NCI-H2081 treated with DMSO at 0.1 percent for 48 hours (cell line): ENCODE results near the gene ALOX5.

ENCODE experiments used
- DNase-seq: peaks from one replicate; lab custom pipeline; 2025; lab: John Stamatoyannopoulos, UW

The ALOX5 gene

DNA sequence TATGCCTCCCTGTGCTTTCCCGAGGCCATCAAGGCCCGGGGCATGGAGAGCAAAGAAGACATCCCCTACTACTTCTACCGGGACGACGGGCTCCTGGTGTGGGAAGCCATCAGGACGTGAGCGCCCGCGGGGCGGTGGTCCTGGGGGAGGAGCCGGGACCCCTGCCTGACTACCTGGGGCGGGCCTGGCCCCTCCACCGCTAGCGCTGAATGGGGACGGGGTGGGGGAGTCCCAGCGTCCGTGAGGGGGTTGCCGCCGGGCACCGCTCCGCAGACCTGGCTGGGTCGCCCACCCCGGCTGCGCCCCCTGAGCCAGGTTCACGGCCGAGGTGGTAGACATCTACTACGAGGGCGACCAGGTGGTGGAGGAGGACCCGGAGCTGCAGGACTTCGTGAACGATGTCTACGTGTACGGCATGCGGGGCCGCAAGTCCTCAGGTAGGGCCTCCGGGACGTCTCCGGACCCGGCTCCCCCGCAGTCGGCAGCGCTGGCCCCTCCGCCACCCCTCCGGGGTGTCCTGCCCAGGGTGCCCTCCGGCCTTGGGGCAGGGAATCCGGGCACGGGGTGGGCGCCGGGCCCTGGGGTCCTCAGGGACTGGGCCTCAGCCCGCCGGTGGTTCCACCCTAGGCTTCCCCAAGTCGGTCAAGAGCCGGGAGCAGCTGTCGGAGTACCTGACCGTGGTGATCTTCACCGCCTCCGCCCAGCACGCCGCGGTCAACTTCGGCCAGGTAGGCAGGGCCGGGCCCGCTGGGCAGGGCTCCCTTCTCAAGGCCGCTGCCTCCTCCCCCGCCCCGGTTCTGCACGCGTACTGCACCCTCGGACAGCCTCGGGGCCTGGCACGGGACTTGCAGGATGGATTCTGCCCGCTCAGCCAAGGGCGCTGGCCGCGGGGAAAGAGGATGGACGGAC, 69.3 kb downstream of the ALOX5 start:
- no peak for DNase-seq

DNA sequence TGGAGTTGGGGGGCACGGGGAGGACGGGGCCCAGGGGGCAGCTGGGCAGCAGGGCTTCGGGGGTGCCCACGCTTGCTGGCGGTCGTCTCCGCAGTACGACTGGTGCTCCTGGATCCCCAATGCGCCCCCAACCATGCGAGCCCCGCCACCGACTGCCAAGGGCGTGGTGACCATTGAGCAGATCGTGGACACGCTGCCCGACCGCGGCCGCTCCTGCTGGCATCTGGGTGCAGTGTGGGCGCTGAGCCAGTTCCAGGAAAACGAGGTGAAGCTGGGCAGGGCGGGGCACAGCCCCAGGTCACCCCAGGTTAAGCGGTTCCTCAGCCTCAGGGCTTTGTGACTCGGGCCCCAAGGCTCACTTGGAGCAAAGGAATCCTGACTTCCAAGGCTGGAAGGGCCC, 70.0 kb downstream of the ALOX5 start:
- DNase-seq = no peak

DNA sequence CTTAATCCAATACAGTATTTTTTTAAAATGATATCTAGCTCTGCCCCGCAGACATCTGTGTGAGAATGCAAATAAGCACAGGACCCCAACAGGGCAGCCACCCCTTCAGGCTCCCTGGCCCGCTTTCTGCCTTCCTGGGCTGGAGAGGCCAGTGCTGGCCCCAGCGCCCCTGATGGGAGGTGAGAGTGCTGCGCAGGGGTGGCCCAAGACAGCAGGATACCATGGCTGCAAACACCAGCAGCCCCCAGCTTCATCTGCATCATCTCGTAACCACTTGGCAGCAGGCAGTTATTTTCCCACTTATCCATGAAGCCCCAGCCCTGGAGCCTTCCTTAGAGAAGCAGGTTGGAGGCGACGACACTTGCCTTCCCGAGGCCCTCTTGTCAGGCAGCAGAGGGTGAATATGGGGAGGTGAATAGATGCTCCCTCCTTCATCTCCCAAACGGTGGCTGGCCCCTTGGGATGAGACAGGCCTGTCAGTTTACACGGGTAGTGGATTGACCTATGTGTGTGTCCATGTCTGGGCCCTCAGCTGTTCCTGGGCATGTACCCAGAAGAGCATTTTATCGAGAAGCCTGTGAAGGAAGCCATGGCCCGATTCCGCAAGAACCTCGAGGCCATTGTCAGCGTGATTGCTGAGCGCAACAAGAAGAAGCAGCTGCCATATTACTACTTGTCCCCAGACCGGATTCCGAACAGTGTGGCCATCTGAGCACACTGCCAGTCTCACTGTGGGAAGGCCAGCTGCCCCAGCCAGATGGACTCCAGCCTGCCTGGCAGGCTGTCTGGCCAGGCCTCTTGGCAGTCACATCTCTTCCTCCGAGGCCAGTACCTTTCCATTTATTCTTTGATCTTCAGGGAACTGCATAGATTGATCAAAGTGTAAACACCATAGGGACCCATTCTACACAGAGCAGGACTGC, 71.2 kb downstream of the ALOX5 start:
- DNase-seq = no peak

- no peak for DNase-seq
Observed at GRCh38 chr10:45446858-45447257, 72.8 kb downstream of the ALOX5 start.

DNA sequence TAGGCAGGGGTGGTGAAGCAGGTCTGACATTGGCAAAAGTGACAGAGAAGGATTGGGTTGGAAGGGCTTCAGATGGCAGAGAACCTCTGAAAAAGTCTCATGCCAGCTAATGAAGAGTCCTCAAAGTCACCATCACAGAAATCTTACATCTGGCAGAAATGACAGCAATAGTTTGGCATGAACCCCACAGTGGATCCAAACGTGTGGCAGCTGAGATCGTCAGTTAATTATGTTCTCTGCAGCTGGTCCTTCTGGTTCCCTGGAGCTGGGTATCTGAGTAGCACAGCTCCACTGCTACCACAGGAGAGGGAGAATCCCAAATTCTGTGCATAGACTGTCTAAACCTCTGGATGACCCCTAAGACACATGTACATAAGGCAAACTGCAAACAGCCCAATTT, 73.4 kb downstream of the ALOX5 start:
- no peak for DNase-seq

DNA sequence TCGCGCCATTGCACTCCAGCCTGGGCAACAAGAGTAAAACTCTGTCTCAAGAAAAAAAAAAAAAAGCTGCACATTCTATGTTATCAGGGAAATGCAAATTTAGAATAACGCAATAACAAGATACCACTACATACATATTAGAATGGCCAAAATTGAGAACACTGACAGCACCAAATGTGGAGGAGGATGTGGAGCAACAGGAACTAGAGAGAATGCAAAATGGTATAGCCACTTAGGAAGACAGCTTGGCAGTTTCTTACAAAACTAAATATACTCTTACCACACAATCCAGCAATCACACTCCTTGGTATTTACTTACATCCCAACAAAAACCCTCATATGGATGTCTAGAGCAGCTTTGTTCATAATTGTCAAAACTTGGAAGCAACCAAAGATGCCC, 76.8 kb downstream of the ALOX5 start:
- DNase-seq = no peak

GRCh38 chr10:45451407-45451806, 77.4 kb downstream of the ALOX5 start:
- no peak for DNase-seq

GRCh38 chr10:45452268-45452667, 78.3 kb downstream of the ALOX5 start:
- DNase-seq = no peak

GRCh38 chr10:45452743-45453452, 78.9 kb downstream of the ALOX5 start:
- no peak for DNase-seq

GRCh38 chr10:45453639-45454255, 79.7 kb downstream of the ALOX5 start:
- DNase-seq = no peak

DNA sequence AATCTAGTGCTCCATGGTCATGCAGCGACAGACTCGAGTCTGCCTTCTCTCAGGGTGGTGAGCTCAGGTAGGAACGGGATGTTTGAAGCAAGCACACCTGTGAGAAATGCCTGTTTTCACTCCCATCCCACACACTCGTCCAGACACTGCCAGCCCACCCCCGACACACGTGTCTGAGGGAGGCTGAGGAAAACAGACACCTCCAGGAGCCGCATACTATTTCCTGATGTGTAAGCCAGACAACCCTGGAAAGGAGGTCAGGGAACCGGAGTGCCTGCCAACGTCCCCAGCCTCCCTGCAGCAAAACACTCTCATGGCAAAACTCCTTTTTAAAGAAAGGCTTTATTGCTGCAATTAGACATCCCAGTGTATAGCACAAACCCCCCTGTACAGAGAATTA, 80.2 kb downstream of the ALOX5 start:
- no peak for DNase-seq

- no peak for DNase-seq
Observed at GRCh38 chr10:45454859-45455258, 80.8 kb downstream of the ALOX5 start.

GRCh38 chr10:45456233-45456632, 82.2 kb downstream of the ALOX5 start:
- DNase-seq = no peak

DNA sequence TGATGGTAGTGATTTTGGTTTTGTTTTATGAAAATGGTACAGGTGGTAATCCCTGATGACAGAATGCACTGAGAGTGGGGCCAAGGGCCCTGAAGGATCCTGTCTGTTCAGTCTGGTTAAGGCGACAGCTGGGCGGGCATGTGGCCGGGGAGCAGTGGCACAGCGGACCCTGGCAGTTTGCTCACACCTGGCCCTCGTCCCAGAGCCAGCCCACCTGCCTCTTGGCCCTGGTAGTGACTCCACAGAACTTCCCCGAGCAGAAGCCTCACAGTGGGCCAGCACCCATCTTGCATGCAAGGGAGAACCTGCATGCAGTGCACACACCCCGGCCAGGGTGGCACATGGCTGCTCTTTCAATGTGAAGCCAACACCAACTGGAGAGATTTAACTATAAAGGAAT, 82.8 kb downstream of the ALOX5 start:
- DNase-seq = no peak

- no peak for DNase-seq
Observed at GRCh38 chr10:45457487-45457886, 83.5 kb downstream of the ALOX5 start.

GRCh38 chr10:45460235-45460878, 86.3 kb downstream of the ALOX5 start:
- DNase-seq = no peak

DNA sequence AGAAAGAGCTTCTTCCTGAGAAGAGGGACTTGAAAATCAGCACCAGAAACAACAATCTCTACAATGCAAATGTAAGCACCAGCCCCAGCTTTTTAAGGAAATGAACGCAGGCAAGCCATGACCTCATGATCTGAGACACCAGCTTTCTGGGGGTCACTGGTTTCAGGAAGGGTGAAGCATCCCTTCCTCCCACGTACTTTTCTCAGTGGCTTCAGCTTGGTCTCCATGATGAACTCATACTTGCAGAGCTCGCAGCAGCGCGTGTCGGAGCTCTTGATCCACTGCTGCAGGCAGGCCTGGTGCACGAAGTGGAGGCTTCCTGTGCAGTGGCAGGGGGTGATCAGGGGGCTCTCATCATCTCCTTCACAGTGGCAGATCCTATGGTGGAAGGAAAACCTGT, 87.0 kb downstream of the ALOX5 start:
- DNase-seq = no peak

- DNase-seq = no peak
Observed at GRCh38 chr10:45463244-45464116, 89.5 kb downstream of the ALOX5 start.

- DNase-seq = no peak
Observed at GRCh38 chr10:45464958-45465567, 91.0 kb downstream of the ALOX5 start.

DNA sequence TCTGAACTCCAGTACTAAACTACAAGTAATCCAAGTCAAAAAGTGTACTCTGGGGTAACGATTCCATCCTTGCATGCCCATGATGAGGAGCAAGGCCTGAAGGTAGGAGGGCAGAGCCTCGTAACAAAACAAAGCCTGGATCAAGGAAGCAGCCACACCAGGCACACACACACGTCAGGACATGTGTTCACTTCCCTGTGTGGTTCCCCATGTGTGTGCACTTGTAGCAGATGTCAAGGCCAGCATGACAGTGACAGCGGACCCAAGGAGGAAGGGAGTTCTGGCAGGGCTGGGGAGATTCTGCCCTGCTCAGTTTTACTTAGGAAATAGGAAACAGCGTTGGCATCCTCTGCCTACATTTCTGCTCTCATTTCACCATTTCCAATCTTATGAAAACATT, 92.8 kb downstream of the ALOX5 start:
- no peak for DNase-seq
